ENCODE data around the gene C2orf68. TPM values are rescaled to one million over a fixed set of nuclear protein-coding genes. Genes with fewer than 3 reads are reported as not detected.
A peak's percentile ranks its signal among the peaks of the same experiment; 100 is the strongest.

C2orf68 gene
- total and polyA plus RNA-seq, 2 of the 13 experiments (the other 11 are each of a cell fraction or from before 2014, with no cell fraction given): 47.1 to 77.4 TPM

- TF ChIP-seq ZNF609 (CRISPR knock-in tag; IDR thresholded peaks at IDR 0.05; ENCODE audit: borderline replicate concordance): peak; percentile 49
- no peak for TF ChIP-seq CREB3 (CRISPR knock-in tag; IDR thresholded peaks at IDR 0.05)
- TF ChIP-seq HDAC6 (IDR thresholded peaks at IDR 0.05; ENCODE audit: low read depth, low read length): no peak
- no peak; the same call in 1 of the 2 replicates for TF ChIP-seq DNMT1 (CRISPR knock-in tag; IDR thresholded peaks at IDR 0.05)
- no peak for TF ChIP-seq MTF2 (CRISPR knock-in tag; IDR thresholded peaks at IDR 0.05; ENCODE audit: borderline replicate concordance)
- TF ChIP-seq ZBTB40 (IDR thresholded peaks at IDR 0.05): no peak
- peak; percentile 23; the same call in 1 of the 2 replicates for TF ChIP-seq ZBTB40 (CRISPR knock-in tag; IDR thresholded peaks at IDR 0.05)
- TF ChIP-seq ZNF674 (CRISPR knock-in tag; IDR thresholded peaks at IDR 0.05; ENCODE audit: low read depth): no peak
- 0 out of 2 replicates have a peak, but pooled peaks have one; percentile 44 for TF ChIP-seq ZNF225 (CRISPR knock-in tag; IDR thresholded peaks at IDR 0.05)
- 0 out of 2 replicates have a peak, but pooled peaks have one; percentile 21 for TF ChIP-seq ZNF749 (CRISPR knock-in tag; IDR thresholded peaks at IDR 0.05; ENCODE audit: borderline replicate concordance)
- TF ChIP-seq HINFP (CRISPR knock-in tag; IDR thresholded peaks at IDR 0.05; ENCODE audit: low read depth): no peak
Measured at GRCh38 chr2:85601771-85602475, 9.9 kb downstream of the C2orf68 start (continued).
